Mesendoderm (in vitro differentiated cells): ENCODE results near the gene MTCH2.

Experiments
- DNase-seq: peaks from one replicate; pipeline ENCODE4 v3.0.0; 2013
- H2AK5ac ChIP-seq: 2 replicates; pipeline ENCODE4 v1.6.1; 2013; ENCODE audit warnings: low read length, inconsistent platforms
- H2BK120ac ChIP-seq: 2 replicates; pipeline ENCODE4 v1.6.1; 2013; ENCODE audit warnings: low read depth, mild to moderate bottlenecking, low read length, moderate library complexity, mixed read lengths
- H2BK15ac ChIP-seq: replicated peaks from 2 replicates; pipeline ENCODE4 v1.6.1; 2013; ENCODE audit warnings: low read depth, mild to moderate bottlenecking, moderate library complexity
- H2BK5ac ChIP-seq: 2 replicates; pipeline ENCODE4 v1.6.1; 2013; ENCODE audit warnings: low read length, inconsistent platforms
- H3K18ac ChIP-seq: 2 replicates; pipeline ENCODE4 v1.6.1; 2013; ENCODE audit warnings: mild to moderate bottlenecking, low read length, mixed read lengths
- H3K23ac ChIP-seq: one replicate; pipeline ENCODE4 v1.6.1; 2013; ENCODE audit warnings: low read length
- H3K27ac ChIP-seq: 2 replicates; pipeline ENCODE4 v1.5.1; 2013; ENCODE audit warnings: low read depth, mild to moderate bottlenecking, inconsistent platforms, low read length, moderate library complexity
- H3K27me3 ChIP-seq: 2 replicates; pipeline ENCODE4 v1.6.1; 2013; ENCODE audit warnings: low read length, control low read depth, mild to moderate bottlenecking, inconsistent platforms; ENCODE audit not compliant: insufficient read depth, poor library complexity
- H3K36me3 ChIP-seq: 2 replicates; pipeline ENCODE4 v1.6.1; 2013; ENCODE audit warnings: low read length, inconsistent platforms; ENCODE audit not compliant: control insufficient read depth, insufficient read depth
- H3K4ac ChIP-seq: one replicate; pipeline ENCODE4 v1.6.1; 2013; ENCODE audit warnings: low read depth, mild to moderate bottlenecking, low read length, moderate library complexity
- H3K4me1 ChIP-seq: 2 replicates; pipeline ENCODE4 v1.6.1; 2013; ENCODE audit warnings: low read depth, low read length, inconsistent platforms; ENCODE audit not compliant: control insufficient read depth
- H3K4me2 ChIP-seq: 2 replicates; pipeline ENCODE4 v1.6.1; 2013; ENCODE audit warnings: low read length
- H3K4me3 ChIP-seq: 2 replicates; pipeline ENCODE4 v1.5.1; 2013; ENCODE audit warnings: mild to moderate bottlenecking, low read length
- H3K56ac ChIP-seq: one replicate; pipeline ENCODE4 v1.6.1; 2013; ENCODE audit warnings: low read length
- H3K79me1 ChIP-seq: 2 replicates; pipeline ENCODE4 v1.6.1; 2013; ENCODE audit warnings: low read length, inconsistent platforms
- H3K79me2 ChIP-seq: 2 replicates; pipeline ENCODE4 v1.6.1; 2013; ENCODE audit warnings: mild to moderate bottlenecking, low read length; ENCODE audit not compliant: control insufficient read depth, insufficient read depth
- H3K9ac ChIP-seq: 2 replicates; pipeline ENCODE4 v1.6.1; 2013; ENCODE audit warnings: low read length, inconsistent platforms
- H4K5ac ChIP-seq: one replicate; pipeline ENCODE4 v1.6.1; 2013; ENCODE audit warnings: low read length
- H4K8ac ChIP-seq: one replicate; pipeline ENCODE4 v1.6.1; 2013; ENCODE audit warnings: low read depth, mild to moderate bottlenecking, control low read depth, low read length, moderate library complexity
- WGBS: extraction: QIAGEN DNeasy Blood & Tissue Kit; methylation state at CpG from one replicate; pipeline ENCODE4 v1.1.7; 2013; ENCODE audit warnings: low lambda C conversion rate, missing lambda C conversion rate; ENCODE audit not compliant: insufficient coverage; ENCODE audit errors: extremely low coverage; 5-methylcytosine and 5-hydroxymethylcytosine counted together

MTCH2 gene

GRCh38 chr11:47615249-47615648 is 27.1 kb downstream of the MTCH2 start:
- Histone ChIP-seq H2BK15ac (no peak overlapping the region), H3K27me3 (no peaks in the 10 kb centered on the region), H3K79me2 (no peaks in the 10 kb centered on the region), H3K56ac (no peak overlapping the region), H2BK5ac (no peak overlapping the region), H3K23ac (no peak overlapping the region), H3K4me2 (no peak overlapping the region), H3K18ac (no peak overlapping the region), H4K8ac (no peak overlapping the region), H3K36me3 (peaks cover 2% of the 10 kb centered on the region), H3K79me1 (no peaks in the 10 kb centered on the region), H3K27ac (no peak overlapping the region), H3K9ac (no peak overlapping the region), H2AK5ac (no peak overlapping the region), H3K4me3 (no peak overlapping the region), H2BK120ac (no peak overlapping the region), H4K5ac (no peak overlapping the region), H3K4me1 (no peaks in the 10 kb centered on the region), H3K4ac (no peak overlapping the region)
- DNase-seq = no peak

DNA sequence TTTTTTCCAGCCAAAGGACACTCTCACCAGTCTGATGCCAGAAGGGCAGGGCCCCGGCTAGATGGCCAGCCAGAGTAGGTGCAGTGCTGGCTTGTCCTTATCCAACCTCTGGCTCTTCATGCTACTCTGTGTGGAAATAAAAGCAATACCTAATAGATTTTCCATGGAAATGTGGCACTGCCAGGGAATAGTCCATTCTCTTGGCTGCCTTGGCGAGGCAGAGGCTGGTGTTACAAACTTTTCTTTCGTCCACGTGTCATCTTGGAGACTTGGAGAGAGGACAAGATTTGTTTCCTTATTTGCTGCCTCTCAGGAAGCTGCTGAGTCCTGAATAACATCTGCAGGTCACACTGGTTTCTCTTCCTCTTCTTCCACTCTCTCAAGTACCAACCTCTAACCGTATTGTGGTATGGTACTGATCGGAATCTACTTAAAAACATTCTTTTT is 31.0 kb downstream of the MTCH2 start:
- no peak overlapping the region for H4K5ac ChIP-seq
- no peak overlapping the region for H3K23ac ChIP-seq
- no peak overlapping the region for H3K18ac ChIP-seq
- no peak overlapping the region for H3K9ac ChIP-seq
- no peak overlapping the region for H4K8ac ChIP-seq
- H2BK15ac ChIP-seq = no peak overlapping the region
- H2BK5ac ChIP-seq = no peak overlapping the region
- no peak overlapping the region for H3K27ac ChIP-seq
- H3K79me1 ChIP-seq = no peaks in the 10 kb centered on the region
- no peak overlapping the region for H2AK5ac ChIP-seq
- H2BK120ac ChIP-seq = no peak overlapping the region
- DNase-seq = no peak
- no peak overlapping the region for H3K4me2 ChIP-seq
- WGBS = no CpG with 5 or more reads among the region's 6 CpGs
- H3K27me3 ChIP-seq = no peaks in the 10 kb centered on the region
- H3K79me2 ChIP-seq = no peaks in the 10 kb centered on the region
- H3K56ac ChIP-seq = no peak overlapping the region
- H3K4me3 ChIP-seq = no peak overlapping the region
- no peaks in the 10 kb centered on the region for H3K36me3 ChIP-seq
- H3K4me1 ChIP-seq = no peaks in the 10 kb centered on the region
- H3K4ac ChIP-seq = no peak overlapping the region

GRCh38 chr11:47609675-47610074 is 32.7 kb downstream of the MTCH2 start:
- no peaks in the 10 kb centered on the region for H3K79me2 ChIP-seq
- H2BK5ac ChIP-seq = no peak overlapping the region
- no peak overlapping the region for H4K8ac ChIP-seq
- no peak overlapping the region for H3K9ac ChIP-seq
- no peak overlapping the region for H2BK120ac ChIP-seq
- no peak overlapping the region for H3K27ac ChIP-seq
- no peak overlapping the region for H2AK5ac ChIP-seq
- H3K79me1 ChIP-seq = no peaks in the 10 kb centered on the region
- H2BK15ac ChIP-seq = no peak overlapping the region
- no peak overlapping the region for H3K18ac ChIP-seq
- no peak overlapping the region for H4K5ac ChIP-seq
- H3K4me1 ChIP-seq = no peaks in the 10 kb centered on the region
- H3K36me3 ChIP-seq = no peaks in the 10 kb centered on the region
- H3K27me3 ChIP-seq = no peaks in the 10 kb centered on the region
- no peak for DNase-seq
- H3K23ac ChIP-seq = no peak overlapping the region
- H3K4ac ChIP-seq = no peak overlapping the region
- H3K4me2 ChIP-seq = no peak overlapping the region
- no CpG with 5 or more reads among the region's 3 CpGs for WGBS
- H3K56ac ChIP-seq = no peak overlapping the region
- no peak overlapping the region for H3K4me3 ChIP-seq

- Histone ChIP-seq H3K9ac (no peak overlapping the region), H2BK5ac (no peak overlapping the region), H3K4ac (no peak overlapping the region), H3K4me3 (no peak overlapping the region), H3K56ac (no peak overlapping the region), H2BK120ac (no peak overlapping the region), H3K23ac (no peak overlapping the region), H2AK5ac (no peak overlapping the region), H2BK15ac (no peak overlapping the region), H3K79me1 (no peaks in the 10 kb centered on the region), H3K18ac (no peak overlapping the region), H3K79me2 (no peaks in the 10 kb centered on the region), H3K4me2 (no peak overlapping the region), H3K27ac (no peak overlapping the region), H3K36me3 (no peaks in the 10 kb centered on the region), H4K8ac (no peak overlapping the region), H4K5ac (no peak overlapping the region), H3K4me1 (no peaks in the 10 kb centered on the region), H3K27me3 (no peaks in the 10 kb centered on the region)
- WGBS = no CpG with 5 or more reads among the region's 7 CpGs
- no peak for DNase-seq
Measured at GRCh38 chr11:47607380-47607779, 35.0 kb downstream of the MTCH2 start.

DNA sequence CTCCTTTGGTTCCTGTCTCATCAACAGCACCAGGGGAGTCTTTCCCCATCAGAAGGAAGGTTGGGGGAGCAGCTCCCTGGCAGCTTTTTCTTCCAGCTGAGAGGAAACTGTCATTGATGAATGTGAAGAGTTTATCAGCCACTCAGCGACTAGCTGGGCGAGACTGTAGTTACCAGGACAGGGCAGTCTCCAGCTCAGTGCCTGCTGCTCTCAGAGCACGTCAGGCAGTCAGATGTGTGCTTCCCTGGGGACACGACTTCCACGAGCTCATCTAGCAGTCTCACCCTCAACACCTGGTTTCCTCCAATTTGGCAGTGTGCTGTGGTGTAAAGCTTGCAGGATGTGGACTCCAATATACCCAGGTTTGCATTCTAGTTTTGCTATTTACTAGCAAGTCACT is 35.6 kb downstream of the MTCH2 start:
- H2BK120ac ChIP-seq = no peak overlapping the region
- H3K18ac ChIP-seq = no peak overlapping the region
- no CpG with 5 or more reads among the region's 5 CpGs for WGBS
- no peak overlapping the region for H2AK5ac ChIP-seq
- H3K56ac ChIP-seq = no peak overlapping the region
- DNase-seq = peak; percentile 35
- H3K23ac ChIP-seq = no peak overlapping the region
- no peak overlapping the region for H3K4ac ChIP-seq
- no peak overlapping the region for H3K27ac ChIP-seq
- H3K36me3 ChIP-seq = no peaks in the 10 kb centered on the region
- no peaks in the 10 kb centered on the region for H3K27me3 ChIP-seq
- no peak overlapping the region for H3K4me3 ChIP-seq
- no peak overlapping the region for H4K5ac ChIP-seq
- no peaks in the 10 kb centered on the region for H3K79me1 ChIP-seq
- no peaks in the 10 kb centered on the region for H3K79me2 ChIP-seq
- no peak overlapping the region for H2BK15ac ChIP-seq
- no peak overlapping the region for H2BK5ac ChIP-seq
- H3K9ac ChIP-seq = no peak overlapping the region
- no peak overlapping the region for H3K4me2 ChIP-seq
- no peaks in the 10 kb centered on the region for H3K4me1 ChIP-seq
- no peak overlapping the region for H4K8ac ChIP-seq

GRCh38 chr11:47605921-47606320 is 36.4 kb downstream of the MTCH2 start:
- no peak overlapping the region for H3K4ac ChIP-seq
- H3K23ac ChIP-seq = no peak overlapping the region
- H3K4me1 ChIP-seq = no peaks in the 10 kb centered on the region
- no CpG with 5 or more reads among the region's 3 CpGs for WGBS
- no peak overlapping the region for H4K5ac ChIP-seq
- no peak overlapping the region for H2AK5ac ChIP-seq
- H3K4me3 ChIP-seq = no peak overlapping the region
- no peak overlapping the region for H4K8ac ChIP-seq
- no peak for DNase-seq
- no peak overlapping the region for H3K18ac ChIP-seq
- no peak overlapping the region for H3K27ac ChIP-seq
- no peak overlapping the region for H3K9ac ChIP-seq
- H3K56ac ChIP-seq = no peak overlapping the region
- no peak overlapping the region for H2BK120ac ChIP-seq
- no peak overlapping the region for H2BK15ac ChIP-seq
- no peak overlapping the region for H2BK5ac ChIP-seq
- H3K79me2 ChIP-seq = no peaks in the 10 kb centered on the region
- no peaks in the 10 kb centered on the region for H3K79me1 ChIP-seq
- no peaks in the 10 kb centered on the region for H3K36me3 ChIP-seq
- H3K4me2 ChIP-seq = no peak overlapping the region
- no peaks in the 10 kb centered on the region for H3K27me3 ChIP-seq
